Stimulated activated CD4-positive, alpha-beta T cell treated with anti-CD3 and anti-CD28 coated beads, Interleukin-1b, Interleukin-23, amount 100 ng/mL, for 1 hour (primary cell): ENCODE data around the gene KIF5B.

Experiments used
- DNase-seq, 2 donors: peaks; one replicate each; pipeline ENCODE4 v3.0.0-alpha.2; 2020; ENCODE audit warnings: low read depth in 2 of 2

Gene KIF5B

GRCh38 chr10:31961277-31962074, 94.7 kb downstream of the KIF5B start:
- no peak for DNase-seq

GRCh38 chr10:31959461-31960173, 96.6 kb downstream of the KIF5B start:
- DNase-seq, result no peak
